CD4-positive, alpha-beta memory T cell (primary cell): ENCODE measurements around the gene EHF. TPM values are rescaled to one million over a fixed set of nuclear protein-coding genes. Genes with fewer than 3 reads are reported as not detected.

ENCODE experiments used
- CTCF ChIA-PET: fragments of 350-600 bp; sonication (Branson Sonifier 250); formaldehyde crosslinking; loops from one replicate; lab custom pipeline; 2021; ENCODE audit warnings: inconsistent platforms; ENCODE audit not compliant: partially characterized antibody; lab: Charles Lee
- POLR2A ChIA-PET: fragments of 350-600 bp; sonication (Branson Sonifier 250); formaldehyde crosslinking; loops from one replicate; lab custom pipeline; 2021; ENCODE audit not compliant: partially characterized antibody; lab: Charles Lee
- DNase-seq, 5 donors: peaks; one replicate each; pipeline versions ENCODE4 v3.0.0 to v3.0.0-alpha.2; 2020 to 2022; ENCODE audit warnings: mixed read lengths in 1 of 5
- H3K27ac ChIP-seq: one replicate; pipeline ENCODE4 v1.7.0; 2013; ENCODE audit warnings: low read depth, low read length
- H3K27me3 ChIP-seq: 2 replicates; pipeline ENCODE4 v1.7.0; 2013; ENCODE audit warnings: mild to moderate bottlenecking, low read length, moderate library complexity; ENCODE audit not compliant: insufficient read depth
- H3K36me3 ChIP-seq: 2 replicates; pipeline ENCODE4 v1.7.0; 2013; ENCODE audit warnings: mild to moderate bottlenecking, low read length, moderate library complexity; ENCODE audit not compliant: insufficient read depth
- H3K4me1 ChIP-seq: 2 replicates; pipeline ENCODE4 v1.7.0; 2013; ENCODE audit warnings: mild to moderate bottlenecking, low read length, moderate library complexity; ENCODE audit not compliant: insufficient read depth
- H3K4me3 ChIP-seq, 2 donors: one replicate each; pipeline ENCODE4 v1.7.0; 2013; ENCODE audit warnings: low read length in 2 of 2, mild to moderate bottlenecking in 1 of 2
- H3K9me3 ChIP-seq, 2 donors: one replicate each; pipeline ENCODE4 v1.7.0; 2013; ENCODE audit warnings: low read length in 2 of 2, control low read depth in 1 of 2; ENCODE audit not compliant: control insufficient read depth in 1 of 2
- H3K27ac Mint-ChIP-seq, 7 donors: one replicate each; pipeline ENCODE4 v1.8.0; 2020 to 2021; ENCODE audit warnings: mixed read lengths in 7 of 7, mild to moderate bottlenecking in 6 of 7, inconsistent platforms in 3 of 7, moderate library complexity in 3 of 7
- H3K27me3 Mint-ChIP-seq, 2 donors: one replicate each; pipeline ENCODE4 v1.8.0; 2020 to 2021; ENCODE audit warnings: mixed read lengths in 2 of 2
- H3K36me3 Mint-ChIP-seq, 2 donors: one replicate each; pipeline ENCODE4 v1.8.0; 2020 to 2021; ENCODE audit warnings: mixed read lengths in 2 of 2, inconsistent platforms in 1 of 2, mild to moderate bottlenecking in 1 of 2
- H3K4me1 Mint-ChIP-seq, 4 donors: one replicate each; pipeline ENCODE4 v1.8.0; 2020 to 2021; ENCODE audit warnings: mixed read lengths in 4 of 4, mild to moderate bottlenecking in 1 of 4
- H3K4me3 Mint-ChIP-seq, 8 donors: one replicate each; pipeline ENCODE4 v1.8.0; 2020 to 2021; ENCODE audit warnings: mixed read lengths in 8 of 8, mild to moderate bottlenecking in 7 of 8, moderate library complexity in 6 of 8, inconsistent platforms in 3 of 8
- H3K9me3 Mint-ChIP-seq, 8 donors: one replicate each; pipeline ENCODE4 v1.8.0; 2020 to 2021; ENCODE audit warnings: mixed read lengths in 8 of 8, mild to moderate bottlenecking in 5 of 8, inconsistent platforms in 3 of 8, moderate library complexity in 1 of 8
- intact Hi-C: fragments of 100-400 bp; cut with micrococcal nuclease; formaldehyde crosslinking; loops from one replicate; pipeline ENCODE4 v1.15.1; 2023
- polyA plus RNA-seq, 2 donors: library from polyadenylated mRNA; unstranded; fragments of 300-500 nt; fragmentation: Illumina TruSeq; gene quantifications; one replicate each; pipeline ENCODE4 v1.2.3, GENCODE V29; 2021
- total RNA-seq, 2 experiments: library from RNA; stranded (reverse); gene quantifications; one replicate each; pipeline ENCODE4 v1.2.3, GENCODE V29; 2021

Gene EHF
- total RNA-seq: not detected
- not detected for polyA plus RNA-seq

GRCh38 chr11:34620820-34621792 is at the start of gene EHF:
Gene EHF (plus strand): TSS chr11:34621093. CDS start chr11:34642631, 21,538 bp downstream.
- H3K36me3 Mint-ChIP-seq: no peaks in the 10 kb centered on the region
- no peak for DNase-seq
- H3K4me1 Mint-ChIP-seq: peaks cover 1 to 12% (median 7%) of the 10 kb centered on the region in 4 donors
- no peak within 1 kb of the TSS for H3K4me3 Mint-ChIP-seq
- Histone ChIP-seq H3K9me3 (no peaks in the 10 kb centered on the region), H3K4me3 (no peak within 1 kb of the TSS), H3K4me1 (no peaks in the 10 kb centered on the region), H3K27ac (no peak within 1 kb of the TSS), H3K27me3 (no peaks in the 10 kb centered on the region), H3K36me3 (no peaks in the 10 kb centered on the region)
- ChIA-PET POLR2A (no interaction called here), CTCF (no interaction called here)
- H3K27me3 Mint-ChIP-seq: peaks cover 7 to 17% of the 10 kb centered on the region in 2 donors
- peaks cover 0 to 3% (median 0%) of the 10 kb centered on the region in 8 donors for H3K9me3 Mint-ChIP-seq
- H3K27ac Mint-ChIP-seq: no peak within 1 kb of the TSS
- intact Hi-C loops: no loop called here

- Mint-ChIP-seq H3K4me1 (no peaks in the 10 kb centered on the region), H3K9me3 (no peaks in the 10 kb centered on the region), H3K36me3 (no peaks in the 10 kb centered on the region), H3K27ac (no peak overlapping the region), H3K4me3 (no peak overlapping the region), H3K27me3 (peaks cover 32 to 40% of the 10 kb centered on the region in 2 donors)
- intact Hi-C loops: no loop called here
- POLR2A ChIA-PET: no interaction called here
- H3K4me3 ChIP-seq: no peak overlapping the region
- H3K27me3 ChIP-seq: peaks cover 6% of the 10 kb centered on the region
- no peaks in the 10 kb centered on the region for H3K9me3 ChIP-seq
- no peaks in the 10 kb centered on the region for H3K4me1 ChIP-seq
- no peak overlapping the region for H3K27ac ChIP-seq
- H3K36me3 ChIP-seq: no peaks in the 10 kb centered on the region
- no peak for DNase-seq
- CTCF ChIA-PET: no interaction called here
Measured at GRCh38 chr11:34573537-34573936, 47.4 kb upstream of the EHF start.

- no peaks in the 10 kb centered on the region for H3K9me3 ChIP-seq
- no peaks in the 10 kb centered on the region for H3K4me1 Mint-ChIP-seq
- DNase-seq: no peak
- no peak overlapping the region for H3K4me3 ChIP-seq
- intact Hi-C loops: no loop called here
- H3K27me3 ChIP-seq: peaks cover 6% of the 10 kb centered on the region
- no peak overlapping the region for H3K27ac Mint-ChIP-seq
- no peak overlapping the region for H3K4me3 Mint-ChIP-seq
- ChIA-PET POLR2A (no interaction called here), CTCF (interaction anchor here (1.1 kb wide), 1 partner anchor 817 kb away, joined by 3 read pairs; no protein-coding TSS in a partner anchor)
- H3K9me3 Mint-ChIP-seq: peaks cover 0 to 2% (median 0%) of the 10 kb centered on the region in 8 donors
- no peaks in the 10 kb centered on the region for H3K36me3 ChIP-seq
- peaks cover 31 to 40% of the 10 kb centered on the region in 2 donors for H3K27me3 Mint-ChIP-seq
- H3K4me1 ChIP-seq: no peaks in the 10 kb centered on the region
- no peaks in the 10 kb centered on the region for H3K36me3 Mint-ChIP-seq
- no peak overlapping the region for H3K27ac ChIP-seq
Measured at GRCh38 chr11:34575261-34575660, 45.6 kb upstream of the EHF start.

- intact Hi-C loops: no loop called here
- peaks cover 0 to 2% (median 0%) of the 10 kb centered on the region in 8 donors for H3K9me3 Mint-ChIP-seq
- H3K4me1 Mint-ChIP-seq: no peaks in the 10 kb centered on the region
- H3K27me3 Mint-ChIP-seq: peaks cover 29 to 38% of the 10 kb centered on the region in 2 donors
- H3K36me3 Mint-ChIP-seq: no peaks in the 10 kb centered on the region
- H3K4me1 ChIP-seq: no peaks in the 10 kb centered on the region
- H3K36me3 ChIP-seq: no peaks in the 10 kb centered on the region
- no peak overlapping the region for H3K4me3 ChIP-seq
- H3K27ac ChIP-seq: no peak overlapping the region
- peaks cover 6% of the 10 kb centered on the region for H3K27me3 ChIP-seq
- CTCF ChIA-PET: interaction anchor here (1.1 kb wide), 1 partner anchor 816 kb away, joined by 3 read pairs; no protein-coding TSS in a partner anchor
- H3K27ac Mint-ChIP-seq: no peak overlapping the region
- no peak overlapping the region for H3K4me3 Mint-ChIP-seq
- H3K9me3 ChIP-seq: no peaks in the 10 kb centered on the region
- DNase-seq: no peak
- POLR2A ChIA-PET: no interaction called here
Measured at GRCh38 chr11:34575671-34576070, 45.2 kb upstream of the EHF start.

- H3K9me3 Mint-ChIP-seq: peaks cover 0 to 2% (median 0%) of the 10 kb centered on the region in 8 donors
- Histone ChIP-seq H3K4me1 (no peaks in the 10 kb centered on the region), H3K4me3 (no peak overlapping the region), H3K27me3 (peaks cover 6% of the 10 kb centered on the region), H3K27ac (no peak overlapping the region), H3K36me3 (no peaks in the 10 kb centered on the region), H3K9me3 (no peaks in the 10 kb centered on the region)
- intact Hi-C loops: no loop called here
- POLR2A ChIA-PET: no interaction called here
- H3K27ac Mint-ChIP-seq: no peak overlapping the region
- H3K4me1 Mint-ChIP-seq: no peaks in the 10 kb centered on the region
- CTCF ChIA-PET: no interaction called here
- no peak overlapping the region for H3K4me3 Mint-ChIP-seq
- peaks cover 27 to 39% of the 10 kb centered on the region in 2 donors for H3K27me3 Mint-ChIP-seq
- no peak for DNase-seq
- H3K36me3 Mint-ChIP-seq: no peaks in the 10 kb centered on the region
Measured at GRCh38 chr11:34576331-34576730, 44.6 kb upstream of the EHF start.

GRCh38 chr11:34583818-34584217 is 37.1 kb upstream of the EHF start:
- Mint-ChIP-seq H3K4me1 (peaks cover 0 to 3% (median 0%) of the 10 kb centered on the region in 4 donors), H3K36me3 (no peaks in the 10 kb centered on the region), H3K27me3 (peaks cover 11 to 14% of the 10 kb centered on the region in 2 donors), H3K9me3 (peaks cover 0 to 2% (median 0%) of the 10 kb centered on the region in 8 donors), H3K4me3 (no peak overlapping the region), H3K27ac (peak overlapping the region in 1 of 7 donors; percentile 14)
- DNase-seq: no peak
- Histone ChIP-seq H3K36me3 (no peaks in the 10 kb centered on the region), H3K27me3 (no peaks in the 10 kb centered on the region), H3K4me1 (no peaks in the 10 kb centered on the region), H3K27ac (no peak overlapping the region), H3K9me3 (no peaks in the 10 kb centered on the region), H3K4me3 (no peak overlapping the region)
- ChIA-PET CTCF (interaction anchor here (2.0 kb wide), 1 partner anchor 808 kb away, joined by 5 read pairs; no protein-coding TSS in a partner anchor), POLR2A (no interaction called here)
- intact Hi-C loops: no loop called here

GRCh38 chr11:34585304-34585734 is 35.6 kb upstream of the EHF start:
- Mint-ChIP-seq H3K27ac (no peak overlapping the region), H3K27me3 (peaks cover 6 to 8% of the 10 kb centered on the region in 2 donors), H3K9me3 (no peaks in the 10 kb centered on the region), H3K4me3 (no peak overlapping the region), H3K4me1 (peaks cover 0 to 3% (median 0%) of the 10 kb centered on the region in 4 donors), H3K36me3 (no peaks in the 10 kb centered on the region)
- no peaks in the 10 kb centered on the region for H3K9me3 ChIP-seq
- intact Hi-C loops: loop anchor here (5.0 kb wide), 1 partner anchor 722 kb away; no protein-coding TSS in a partner anchor
- no peak for DNase-seq
- no peak overlapping the region for H3K27ac ChIP-seq
- no peaks in the 10 kb centered on the region for H3K4me1 ChIP-seq
- H3K4me3 ChIP-seq: no peak overlapping the region
- POLR2A ChIA-PET: no interaction called here
- CTCF ChIA-PET: interaction anchor here (0.9 to 3.4 kb wide), 20 partner anchors 10 to 902 kb away, joined by 3 to 49 read pairs (median 8); no protein-coding TSS in a partner anchor
- no peaks in the 10 kb centered on the region for H3K36me3 ChIP-seq
- H3K27me3 ChIP-seq: no peaks in the 10 kb centered on the region
